Chondrocyte (in vitro differentiated cells): ENCODE data around the gene CHST6. TPM values are rescaled to one million over a fixed set of nuclear protein-coding genes. Genes with fewer than 3 reads are reported as not detected.

Source experiments
- DNase-seq: peaks from one replicate; pipeline ENCODE4 v3.0.0; 2021; ENCODE audit warnings: mixed read lengths, low spot score
- H3K27ac Mint-ChIP-seq: one replicate; pipeline ENCODE4 v1.8.0; 2021; ENCODE audit warnings: mild to moderate bottlenecking, moderate library complexity, mixed read lengths; ENCODE audit not compliant: unreplicated experiment
- H3K27me3 Mint-ChIP-seq: 2 replicates; pipeline ENCODE4 v1.8.0; 2021; ENCODE audit warnings: low read depth, mixed read lengths
- H3K36me3 Mint-ChIP-seq: 2 replicates; pipeline ENCODE4 v1.8.0; 2021; ENCODE audit warnings: low read depth, mixed read lengths
- H3K4me1 Mint-ChIP-seq: 2 replicates; pipeline ENCODE4 v1.8.0; 2021; ENCODE audit warnings: low read depth, mild to moderate bottlenecking, mixed read lengths
- H3K4me3 Mint-ChIP-seq: one replicate; pipeline ENCODE4 v1.8.0; 2021; ENCODE audit warnings: mild to moderate bottlenecking, moderate library complexity, mixed read lengths; ENCODE audit not compliant: unreplicated experiment
- H3K9me3 Mint-ChIP-seq: 2 replicates; pipeline ENCODE4 v1.8.0; 2021; ENCODE audit warnings: low read depth, mixed read lengths
- total RNA-seq: library from RNA; stranded (reverse); gene quantifications from 3 replicates; pipeline ENCODE4 v1.2.1, GENCODE V29; 2021
- TF ChIP-seq, protein P1 (sequence below): fragments of 200-600 bp; sonication (generic); IDR thresholded peaks from 2 replicates; pipeline ENCODE4 v1.5.0; 2021; ENCODE audit warnings: antibody characterized with exemption, mild to moderate bottlenecking, moderate library complexity

Gene CHST6
- total RNA-seq, 1 donor from 2014 or later, result 7.1 TPM

DNA sequence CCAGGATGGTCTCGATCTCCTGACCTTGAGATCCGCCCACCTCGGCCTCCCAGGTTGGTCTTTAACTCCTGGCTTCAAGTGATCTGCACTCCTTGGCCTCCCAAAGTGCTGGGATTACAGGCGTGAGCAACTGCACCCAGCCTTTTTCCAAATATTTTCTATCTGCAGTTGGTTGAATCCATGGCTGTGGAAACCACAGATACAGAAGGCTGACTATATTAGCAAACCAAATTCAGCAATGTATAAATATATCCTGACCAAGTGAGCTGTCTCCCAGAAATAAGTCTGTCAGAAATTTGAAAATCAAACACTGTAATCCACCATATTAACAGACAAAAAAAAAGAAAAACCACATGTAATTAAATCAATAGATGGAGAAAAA, 71.5 kb downstream of the CHST6 start:
- Mint-ChIP-seq H3K27ac (peak overlapping the region; percentile 45), H3K4me1 (peaks cover 42% of the 10 kb centered on the region), H3K9me3 (no peaks in the 10 kb centered on the region), H3K36me3 (no peaks in the 10 kb centered on the region), H3K4me3 (peak overlapping the region; percentile 13), H3K27me3 (no peaks in the 10 kb centered on the region)
- TF ChIP-seq, protein P1, sequence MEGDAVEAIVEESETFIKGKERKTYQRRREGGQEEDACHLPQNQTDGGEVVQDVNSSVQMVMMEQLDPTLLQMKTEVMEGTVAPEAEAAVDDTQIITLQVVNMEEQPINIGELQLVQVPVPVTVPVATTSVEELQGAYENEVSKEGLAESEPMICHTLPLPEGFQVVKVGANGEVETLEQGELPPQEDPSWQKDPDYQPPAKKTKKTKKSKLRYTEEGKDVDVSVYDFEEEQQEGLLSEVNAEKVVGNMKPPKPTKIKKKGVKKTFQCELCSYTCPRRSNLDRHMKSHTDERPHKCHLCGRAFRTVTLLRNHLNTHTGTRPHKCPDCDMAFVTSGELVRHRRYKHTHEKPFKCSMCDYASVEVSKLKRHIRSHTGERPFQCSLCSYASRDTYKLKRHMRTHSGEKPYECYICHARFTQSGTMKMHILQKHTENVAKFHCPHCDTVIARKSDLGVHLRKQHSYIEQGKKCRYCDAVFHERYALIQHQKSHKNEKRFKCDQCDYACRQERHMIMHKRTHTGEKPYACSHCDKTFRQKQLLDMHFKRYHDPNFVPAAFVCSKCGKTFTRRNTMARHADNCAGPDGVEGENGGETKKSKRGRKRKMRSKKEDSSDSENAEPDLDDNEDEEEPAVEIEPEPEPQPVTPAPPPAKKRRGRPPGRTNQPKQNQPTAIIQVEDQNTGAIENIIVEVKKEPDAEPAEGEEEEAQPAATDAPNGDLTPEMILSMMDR, result no peak
- DNase-seq, result no peak

Other genes starting within 250 kb of the CHST6 start
- 125 to 140 TPM (median 125 TPM) in 3 replicates for gene BCAR1, start 243.8 kb downstream of the CHST6 start, total RNA-seq
- gene CFDP1, start 61.9 kb downstream of the CHST6 start, total RNA-seq, result 45.3 to 48.9 TPM (median 46.1 TPM) in 3 replicates
- gene TMEM170A, start 30.8 kb downstream of the CHST6 start, total RNA-seq, result 12.7 to 14.5 TPM (median 13.4 TPM) in 3 replicates
- 0.07 to 0.17 TPM (median 0.10 TPM) in 3 replicates for gene CHST5, start 40.7 kb upstream of the CHST6 start, total RNA-seq
- gene TMEM231, start 60.8 kb upstream of the CHST6 start, total RNA-seq, result 7.1 to 12.4 TPM (median 7.4 TPM) in 3 replicates
- gene GABARAPL2, start 70.9 kb upstream of the CHST6 start, total RNA-seq, result 58.6 to 99.0 TPM (median 64.5 TPM) in 3 replicates
- gene ADAT1, start 127.8 kb upstream of the CHST6 start, total RNA-seq, result 47.1 to 72.5 TPM (median 49.3 TPM) in 3 replicates
- gene KARS1, start 152.2 kb upstream of the CHST6 start, total RNA-seq, result 93.2 to 98.1 TPM (median 93.3 TPM) in 3 replicates
- gene TERF2IP, start 152.3 kb upstream of the CHST6 start, total RNA-seq, result 60.3 to 62.8 TPM (median 61.2 TPM) in 3 replicates
- gene CPHXL2, start 181.6 kb upstream of the CHST6 start, total RNA-seq, result not detected in 3 replicates
- not detected in 3 replicates for gene DUXB, start 206.0 kb upstream of the CHST6 start, total RNA-seq
- gene CPHXL, start 231.0 kb upstream of the CHST6 start, total RNA-seq, result not detected in 3 replicates